Keratinocyte (primary cell): ENCODE measurements around the gene MRM3.

ENCODE experiments used
- EZH2 ChIP-seq: IDR thresholded peaks from one replicate; pipeline ENCODE4 v1.6.1; 2012; ENCODE audit warnings: inconsistent platforms, mild to moderate bottlenecking, low read length, moderate library complexity
- TF ChIP-seq, protein P1 (sequence below), 3 experiments: IDR thresholded peaks in 1 of 3; conservative IDR thresholded peaks in 1 of 3; optimal IDR thresholded peaks in 1 of 3; 2 replicates in 2 of 3; 3 replicates in 1 of 3; pipeline versions ENCODE3 to v1.5.1; 2011; ENCODE audit warnings: low read length in 3 of 3, mild to moderate bottlenecking in 3 of 3, moderate library complexity in 2 of 3, control low read depth in 1 of 3, inconsistent platforms in 1 of 3; ENCODE audit not compliant: insufficient read depth in 2 of 3; ENCODE audit errors: extremely low read depth in 1 of 3

GRCh38 chr17:830950-831349 is 48.8 kb downstream of the MRM3 start:
- TF ChIP-seq, protein P1, sequence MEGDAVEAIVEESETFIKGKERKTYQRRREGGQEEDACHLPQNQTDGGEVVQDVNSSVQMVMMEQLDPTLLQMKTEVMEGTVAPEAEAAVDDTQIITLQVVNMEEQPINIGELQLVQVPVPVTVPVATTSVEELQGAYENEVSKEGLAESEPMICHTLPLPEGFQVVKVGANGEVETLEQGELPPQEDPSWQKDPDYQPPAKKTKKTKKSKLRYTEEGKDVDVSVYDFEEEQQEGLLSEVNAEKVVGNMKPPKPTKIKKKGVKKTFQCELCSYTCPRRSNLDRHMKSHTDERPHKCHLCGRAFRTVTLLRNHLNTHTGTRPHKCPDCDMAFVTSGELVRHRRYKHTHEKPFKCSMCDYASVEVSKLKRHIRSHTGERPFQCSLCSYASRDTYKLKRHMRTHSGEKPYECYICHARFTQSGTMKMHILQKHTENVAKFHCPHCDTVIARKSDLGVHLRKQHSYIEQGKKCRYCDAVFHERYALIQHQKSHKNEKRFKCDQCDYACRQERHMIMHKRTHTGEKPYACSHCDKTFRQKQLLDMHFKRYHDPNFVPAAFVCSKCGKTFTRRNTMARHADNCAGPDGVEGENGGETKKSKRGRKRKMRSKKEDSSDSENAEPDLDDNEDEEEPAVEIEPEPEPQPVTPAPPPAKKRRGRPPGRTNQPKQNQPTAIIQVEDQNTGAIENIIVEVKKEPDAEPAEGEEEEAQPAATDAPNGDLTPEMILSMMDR (optimal IDR thresholded peaks at IDR 0.05 in 1 of 3, IDR thresholded peaks at IDR 0.05 in 1 of 3, conservative IDR thresholded peaks at IDR 0.05 in 1 of 3; ENCODE audit: extremely low read depth in 1 of 3, insufficient read depth in 2 of 3, low read length in 3 of 3) = no peak
- TF ChIP-seq EZH2 = no peak
